B cell (primary cell): Measurements from ENCODE around the gene C16orf82. TPM values are rescaled to one million over a fixed set of nuclear protein-coding genes. Genes with fewer than 3 reads are reported as not detected.

Experiments
- ATAC-seq: fragments of 200-7000 bp; cut with Tn5 transposase; one replicate; pipeline ENCODE4 v1.10.0; 2021; ENCODE audit warnings: low read depth, mild to moderate bottlenecking, moderate number of reproducible peaks, moderate library complexity
- CTCF ChIA-PET: fragments of 350-600 bp; sonication (Branson Sonifier 250); formaldehyde crosslinking; loops from one replicate; lab custom pipeline; 2021; ENCODE audit warnings: antibody characterized with exemption, inconsistent platforms; lab: Charles Lee
- POLR2A ChIA-PET: fragments of 350-600 bp; sonication (Branson Sonifier 250); formaldehyde crosslinking; loops from one replicate; lab custom pipeline; 2021; ENCODE audit warnings: antibody characterized with exemption; lab: Charles Lee
- DNase-seq: peaks from one replicate; pipeline ENCODE4 v3.0.0; 2013
- H2AFZ ChIP-seq: 2 replicates; pipeline ENCODE4 v1.6.1; 2012; ENCODE audit warnings: mild to moderate bottlenecking, low read depth, low read length; ENCODE audit not compliant: insufficient read depth, poor library complexity, severe bottlenecking
- H3K27ac ChIP-seq, 2 donors: 1 replicate in 1 of 2; 2 replicates in 1 of 2; pipeline ENCODE4 v1.5.1; 2012 to 2013; ENCODE audit warnings: low read length in 2 of 2, mild to moderate bottlenecking in 2 of 2, moderate library complexity in 1 of 2
- H3K27me3 ChIP-seq, 4 experiments: fragments of 200-600 bp in 1 of 4; sonication (generic) in 1 of 4; replicated peaks in 1 of 4; 1 replicate in 2 of 4; 2 replicates in 2 of 4; pipeline versions ENCODE4 v1.6.1 to v1.7.0; 2013 to 2016; ENCODE audit warnings: low read length in 3 of 4, mild to moderate bottlenecking in 2 of 4, mixed read lengths in 1 of 4, moderate library complexity in 1 of 4; ENCODE audit not compliant: insufficient read depth in 4 of 4, control insufficient read depth in 3 of 4; ENCODE audit errors: control extremely low read depth in 1 of 4
- H3K36me3 ChIP-seq, 2 experiments: replicated peaks in 1 of 2; 1 replicate in 1 of 2; 2 replicates in 1 of 2; pipeline versions ENCODE4 v1.6.1 to v1.7.1; 2013; ENCODE audit warnings: low read length in 1 of 2; ENCODE audit not compliant: insufficient read depth in 2 of 2, control insufficient read depth in 1 of 2; ENCODE audit errors: control extremely low read depth in 1 of 2, extremely low read depth in 1 of 2
- H3K4me1 ChIP-seq, 2 donors: fragments of 200-600 bp in 1 of 2; sonication (generic) in 1 of 2; 1 replicate in 1 of 2; 2 replicates in 1 of 2; pipeline versions ENCODE4 v1.5.1 to v1.6.1; 2013 to 2017; ENCODE audit warnings: low read length in 2 of 2; ENCODE audit not compliant: control insufficient read depth in 2 of 2, insufficient read depth in 2 of 2
- H3K4me2 ChIP-seq: replicated peaks from 2 replicates; pipeline ENCODE3; 2012; ENCODE audit warnings: mild to moderate bottlenecking, low read depth, low read length; ENCODE audit not compliant: poor library complexity, severe bottlenecking
- H3K4me3 ChIP-seq, 5 experiments: fragments of 200-600 bp in 1 of 5; sonication (generic) in 1 of 5; 1 replicate in 3 of 5; 2 replicates in 2 of 5; pipeline versions ENCODE4 v1.5.1 to v1.7.0; 2011 to 2016; ENCODE audit warnings: low read length in 4 of 5, mild to moderate bottlenecking in 4 of 5, low read depth in 2 of 5, control low read depth in 1 of 5, moderate library complexity in 1 of 5; ENCODE audit not compliant: insufficient read depth in 1 of 5; ENCODE audit errors: control extremely low read depth in 1 of 5, extremely low read depth in 1 of 5
- H3K79me2 ChIP-seq: fragments of 200-600 bp; sonication (generic); one replicate; pipeline ENCODE4 v1.6.0; 2016; ENCODE audit warnings: low read length; ENCODE audit not compliant: control insufficient read depth, insufficient read depth
- H3K9ac ChIP-seq: fragments of 200-600 bp; sonication (generic); 2 replicates; pipeline ENCODE4 v1.6.1; 2017; ENCODE audit warnings: mild to moderate bottlenecking, low read length, moderate library complexity
- H3K9me3 ChIP-seq, 3 donors: one replicate each; pipeline versions ENCODE4 v1.6.1 to v1.7.1; 2013; ENCODE audit warnings: low read length in 2 of 3; ENCODE audit not compliant: control insufficient read depth in 2 of 3, insufficient read depth in 1 of 3; ENCODE audit errors: control extremely low read depth in 1 of 3
- H4K20me1 ChIP-seq: 2 replicates; pipeline ENCODE4 v1.6.0; 2012; ENCODE audit warnings: mild to moderate bottlenecking, low read length; ENCODE audit not compliant: insufficient read depth, control insufficient read depth, poor library complexity, severe bottlenecking
- H3K27ac Mint-ChIP-seq: one replicate; pipeline ENCODE4 v1.8.0; 2021; ENCODE audit warnings: mixed read lengths
- H3K27me3 Mint-ChIP-seq: one replicate; pipeline ENCODE4 v1.8.0; 2021; ENCODE audit warnings: mixed read lengths
- H3K4me1 Mint-ChIP-seq: one replicate; pipeline ENCODE4 v1.8.0; 2021; ENCODE audit warnings: mixed read lengths
- H3K4me3 Mint-ChIP-seq: one replicate; pipeline ENCODE4 v1.8.0; 2021; ENCODE audit warnings: mixed read lengths
- H3K9me3 Mint-ChIP-seq: one replicate; pipeline ENCODE4 v1.8.0; 2022; ENCODE audit warnings: mixed read lengths; ENCODE audit not compliant: insufficient read depth
- CTCF ChIP-seq: fragments of 200-600 bp; IDR thresholded peaks from one replicate; pipeline ENCODE4 v1.8.0; 2022; ENCODE audit warnings: antibody characterized with exemption, mild to moderate bottlenecking
- EZH2 ChIP-seq: IDR thresholded peaks from 2 replicates; pipeline ENCODE4 v1.6.1; 2012; ENCODE audit warnings: borderline replicate concordance, low read depth, mild to moderate bottlenecking, moderate library complexity, low read length; ENCODE audit not compliant: insufficient read depth, poor library complexity, severe bottlenecking
- WGBS: methylation state at CpG from one replicate; pipeline ENCODE4 v1.1.5; 2013; ENCODE audit warnings: missing lambda C conversion rate; ENCODE audit not compliant: insufficient coverage; 5-methylcytosine and 5-hydroxymethylcytosine counted together
- intact Hi-C: fragments of 100-400 bp; cut with micrococcal nuclease; formaldehyde crosslinking; loops from one replicate; pipeline ENCODE4 v1.10.0; 2022
- polyA plus RNA-seq: library from polyadenylated mRNA; depleted of rRNA; stranded (reverse); fragments of >200 nt; gene quantifications from 2 replicates; pipeline ENCODE4 v1.2.3, GENCODE V29; 2012
- total RNA-seq, 2 donors: library from RNA; stranded (reverse); fragments of 120-200 nt in 1 of 2; gene quantifications; 1 replicate in 1 of 2; 2 replicates in 1 of 2; pipeline versions ENCODE4 v1.2.3 to v1.2.4, GENCODE V29; 2013 to 2022

C16orf82 gene
- total and polyA plus RNA-seq, 2 donors (not counting 1 experiment from before 2014, with no cell fraction given) = not detected

- Histone ChIP-seq H3K4me2 (no peak overlapping the region), H3K4me3 (no peak overlapping the region), H4K20me1 (no peaks in the 10 kb centered on the region), H3K27ac (no peak overlapping the region), H3K79me2 (no peaks in the 10 kb centered on the region), H3K27me3 (no peaks in the 10 kb centered on the region), H2AFZ (no peak overlapping the region), H3K9me3 (peaks cover 0 to 6% (median 0%) of the 10 kb centered on the region in 3 donors), H3K36me3 (no peaks in the 10 kb centered on the region), H3K9ac (no peak overlapping the region), H3K4me1 (no peaks in the 10 kb centered on the region)
- Mint-ChIP-seq H3K4me1 (no peaks in the 10 kb centered on the region), H3K27me3 (peaks cover 9% of the 10 kb centered on the region), H3K27ac (no peak overlapping the region), H3K9me3 (no peaks in the 10 kb centered on the region), H3K4me3 (no peak overlapping the region)
- 60% methylated on average over 6 of the region's 7 CpGs for WGBS
- ATAC-seq (no peak), DNase-seq (no peak)
- no peak for TF ChIP-seq CTCF
- TF ChIP-seq EZH2 = no peak
- intact Hi-C loops = no loop called here
- ChIA-PET CTCF (no interaction called here), POLR2A (no interaction called here)
Measured at GRCh38 chr16:27027971-27028370, 38.8 kb upstream of the C16orf82 start.

GRCh38 chr16:27028591-27029110 lies 38.1 kb upstream of the C16orf82 start:
- Histone ChIP-seq H3K9ac (no peak overlapping the region), H3K4me2 (no peak overlapping the region), H4K20me1 (no peaks in the 10 kb centered on the region), H3K9me3 (peaks cover 0 to 6% (median 0%) of the 10 kb centered on the region in 3 donors), H2AFZ (no peak overlapping the region), H3K4me3 (no peak overlapping the region), H3K27me3 (no peaks in the 10 kb centered on the region), H3K79me2 (no peaks in the 10 kb centered on the region), H3K27ac (no peak overlapping the region), H3K4me1 (no peaks in the 10 kb centered on the region), H3K36me3 (no peaks in the 10 kb centered on the region)
- intact Hi-C loops = no loop called here
- WGBS = 100% methylated on average over 2 of the region's 7 CpGs
- CTCF ChIA-PET = no interaction called here
- no peak for TF ChIP-seq CTCF
- TF ChIP-seq EZH2 = no peak
- Mint-ChIP-seq H3K27ac (no peak overlapping the region), H3K4me3 (no peak overlapping the region), H3K9me3 (no peaks in the 10 kb centered on the region), H3K27me3 (peaks cover 11% of the 10 kb centered on the region), H3K4me1 (no peaks in the 10 kb centered on the region)
- DNase-seq (no peak), ATAC-seq (no peak)
- POLR2A ChIA-PET = no interaction called here
